NCI-H510A treated with DMSO at 0.1 percent for 48 hours (cell line): ENCODE results near the gene PRR14.
"Not testable (repeated sequence)": the region's sequence is repeated elsewhere in the genome, so short reads cannot be mapped to it uniquely, and the experiment has no call there.

Experiments used
- DNase-seq: peaks from one replicate; lab custom pipeline; 2025; lab: John Stamatoyannopoulos, UW

Gene PRR14

DNA sequence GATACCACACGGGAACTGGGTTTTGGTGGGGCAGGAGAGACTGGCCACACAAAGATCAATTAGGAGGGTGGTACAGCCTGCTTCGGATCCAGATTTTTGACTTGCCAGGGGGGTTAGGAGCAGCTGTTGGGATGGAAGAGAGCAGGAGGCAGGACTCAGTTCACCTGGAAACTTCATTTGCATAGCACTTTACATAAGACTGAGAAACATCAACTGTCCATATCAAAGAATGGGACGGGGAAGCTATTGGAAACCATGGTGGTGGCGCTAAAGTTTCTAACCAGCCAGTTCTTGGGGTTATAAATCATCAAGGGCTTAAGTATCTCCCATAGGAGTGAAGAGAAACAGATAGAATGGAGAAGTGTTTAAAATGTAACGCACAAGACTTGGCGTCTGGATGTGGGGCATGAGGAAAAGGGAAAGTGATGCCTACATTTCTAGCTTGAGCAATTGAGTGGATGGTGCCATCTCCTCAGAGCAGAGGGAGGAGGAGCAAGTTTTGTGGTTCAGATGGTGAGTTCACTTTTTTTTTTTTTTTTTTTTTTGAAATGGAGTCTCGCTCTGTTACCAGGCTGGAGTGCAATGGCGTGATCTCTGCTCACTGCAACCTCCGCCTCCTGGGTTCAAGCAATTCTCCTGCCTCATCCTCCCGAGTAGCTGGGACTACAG is 41.8 kb downstream of the PRR14 start:
- no peak for DNase-seq

- DNase-seq, result no peak
Measured at GRCh38 chr16:30694926-30695693, 44.4 kb downstream of the PRR14 start.

DNA sequence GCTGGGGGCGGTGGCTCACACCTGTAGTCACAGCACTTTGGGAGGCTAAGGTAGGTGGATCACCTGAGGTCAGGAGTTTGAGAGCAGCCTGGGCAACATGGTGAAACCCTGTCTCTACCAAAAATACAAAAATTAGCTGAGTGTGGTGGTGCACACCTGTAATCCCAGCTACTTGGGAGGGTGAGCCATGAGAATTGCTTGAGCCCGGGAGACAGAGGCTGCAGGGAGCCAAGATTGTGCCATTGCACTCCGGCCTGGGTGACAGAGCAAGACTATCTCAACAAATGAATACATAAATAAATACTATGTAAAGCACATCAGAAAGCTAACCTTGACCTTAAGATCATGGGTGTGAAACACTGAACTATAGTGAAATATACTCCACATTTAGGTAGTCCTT is 45.9 kb downstream of the PRR14 start:
- not testable (repeated sequence) for DNase-seq

DNA sequence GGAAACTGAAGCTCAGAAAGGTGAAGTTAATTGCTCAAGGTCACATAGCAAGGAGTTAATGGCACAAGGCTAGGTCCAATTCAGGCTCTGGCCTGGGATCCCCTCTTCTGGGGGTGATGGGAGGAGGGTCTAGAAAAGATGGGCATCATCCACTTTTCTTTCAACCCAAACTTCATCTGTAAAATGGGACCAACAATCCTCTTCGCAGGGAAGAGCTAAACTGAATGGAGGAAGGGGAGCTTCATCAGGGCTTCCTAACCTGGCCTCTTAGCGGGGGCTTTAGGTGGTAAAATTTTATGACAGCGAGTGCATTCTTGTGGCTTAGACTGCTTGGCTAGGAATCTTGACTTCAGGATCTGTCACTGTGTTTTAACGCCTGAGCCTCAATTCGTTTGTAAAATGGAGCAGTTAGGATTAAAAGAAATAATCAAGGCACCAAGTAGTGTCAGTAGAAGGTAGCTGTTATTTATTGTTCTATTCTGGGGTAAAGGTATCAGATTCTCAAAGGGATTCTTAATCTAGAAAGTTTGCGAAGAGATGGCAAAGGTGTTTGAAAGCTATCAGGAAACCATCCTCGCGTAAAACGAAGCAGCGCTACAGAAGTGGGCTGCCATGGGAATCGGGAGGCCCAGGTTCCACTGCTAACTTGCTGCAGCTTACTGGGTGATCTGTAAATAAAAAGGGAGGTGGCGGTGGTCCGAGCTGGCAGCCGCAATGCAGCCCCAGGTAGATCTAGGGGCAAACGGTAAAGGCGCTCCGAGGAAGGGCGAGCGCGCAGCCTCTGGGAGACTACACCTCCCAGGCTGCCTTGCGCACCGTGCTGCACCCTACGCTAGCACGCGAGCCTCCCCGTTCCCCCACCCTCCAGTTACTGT is 46.7 kb downstream of the PRR14 start:
- DNase-seq, result no peak

DNA sequence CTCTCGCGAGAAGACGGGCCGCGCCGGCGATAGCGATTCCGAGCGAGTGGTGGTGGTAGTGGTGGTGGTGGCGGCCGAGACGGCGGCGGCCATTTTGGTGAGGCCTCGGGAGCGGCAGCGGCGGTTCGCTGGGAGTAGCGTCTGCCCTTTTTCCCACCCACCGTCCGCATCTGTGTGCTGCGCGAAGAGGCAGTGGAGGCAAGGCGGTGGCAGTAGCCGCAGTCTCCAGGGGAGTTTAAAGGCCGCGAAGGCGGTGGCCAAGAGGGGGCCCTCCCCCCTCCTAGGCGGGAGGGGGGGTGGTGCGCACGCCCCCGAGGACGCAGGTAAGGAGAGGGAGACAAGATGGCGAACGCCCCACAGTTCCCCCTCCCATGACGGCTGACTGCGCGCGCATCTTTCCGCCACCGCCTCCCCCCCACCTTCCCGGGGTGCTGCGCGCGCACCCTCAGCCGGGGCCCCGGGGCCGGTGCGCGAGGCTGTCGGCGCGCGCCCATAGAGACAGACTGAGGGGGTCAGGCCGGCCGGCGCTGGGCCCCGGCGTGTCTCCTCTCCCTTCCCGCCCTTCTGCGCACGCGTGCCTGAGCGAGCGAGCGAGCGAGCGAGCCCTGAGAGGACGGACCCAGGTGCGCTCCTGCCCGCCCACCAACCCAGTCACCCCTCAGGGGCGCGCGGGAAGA is 47.5 kb downstream of the PRR14 start:
- DNase-seq, result peak; percentile 98

GRCh38 chr16:30698816-30699614 is 48.3 kb downstream of the PRR14 start, which contains the start of gene SRCAP:
Gene SRCAP (plus strand): TSS chr16:30699171. CDS start chr16:30700825, 1,654 bp downstream.
- DNase-seq, result peak; percentile 84

DNA sequence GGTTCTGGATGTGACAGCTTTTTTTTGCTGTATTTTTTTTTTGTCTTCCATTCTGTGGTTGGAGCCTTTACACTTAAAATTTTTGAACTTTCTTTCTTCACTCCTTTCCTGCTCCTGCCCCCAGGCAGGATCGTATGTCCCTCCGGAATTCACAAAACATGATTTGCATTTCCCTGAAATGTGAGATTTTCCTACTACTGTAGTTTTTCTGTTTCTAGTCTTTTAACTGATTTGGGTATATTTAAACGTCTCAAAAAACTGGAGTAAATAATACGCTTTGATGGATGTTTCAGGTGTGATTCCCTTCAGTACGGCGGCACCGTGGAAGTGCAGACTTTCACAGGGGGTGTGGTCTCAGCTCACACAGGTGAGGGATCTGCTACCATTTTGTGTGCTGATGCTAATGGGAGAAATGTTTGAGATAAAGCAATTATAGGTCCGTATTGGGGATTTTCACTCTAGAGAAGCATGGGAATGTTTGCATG is 48.9 kb downstream of the PRR14 start:
- DNase-seq, result no peak

DNA sequence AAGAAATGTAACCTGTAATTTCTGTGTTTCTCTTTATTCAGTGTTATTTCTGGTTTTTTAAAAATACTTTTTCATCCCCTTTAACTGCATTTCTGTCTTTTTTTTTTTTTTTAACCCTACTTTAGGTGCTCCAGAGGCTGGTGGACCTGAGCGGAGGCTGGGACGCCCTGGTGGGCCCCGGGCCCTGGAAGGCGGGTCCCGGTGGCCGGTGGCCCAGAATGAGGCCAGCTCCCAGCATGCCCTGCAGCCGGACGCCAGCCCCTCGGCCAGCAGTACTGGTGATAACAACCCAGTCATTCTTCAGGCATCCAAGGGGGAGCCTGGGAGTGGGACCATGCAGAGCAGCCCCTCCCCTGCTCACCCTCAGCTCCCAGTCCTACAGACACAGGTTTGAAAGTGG is 49.7 kb downstream of the PRR14 start:
- DNase-seq, result no peak

DNA sequence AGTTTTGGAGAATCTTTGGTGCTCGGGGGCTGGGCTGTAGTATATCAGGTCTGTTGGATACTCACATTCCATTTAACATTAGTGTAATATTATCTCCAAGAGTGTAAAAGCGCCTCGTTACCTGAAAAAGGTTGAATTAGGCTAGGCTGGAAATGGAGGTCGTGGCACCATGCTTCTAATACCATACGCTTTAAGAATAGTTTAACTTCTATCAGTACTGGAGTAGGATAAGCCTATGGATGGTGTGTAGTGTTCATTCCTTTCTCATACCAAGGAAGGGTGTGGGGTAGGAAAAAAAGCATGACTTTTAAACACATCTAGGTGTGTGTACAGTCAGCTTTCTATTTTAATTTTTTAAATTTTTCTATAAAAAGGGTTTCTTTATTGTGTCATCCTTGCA is 50.2 kb downstream of the PRR14 start:
- no peak for DNase-seq

GRCh38 chr16:30703071-30703470 is 52.3 kb downstream of the PRR14 start:
- not testable (repeated sequence) for DNase-seq

DNA sequence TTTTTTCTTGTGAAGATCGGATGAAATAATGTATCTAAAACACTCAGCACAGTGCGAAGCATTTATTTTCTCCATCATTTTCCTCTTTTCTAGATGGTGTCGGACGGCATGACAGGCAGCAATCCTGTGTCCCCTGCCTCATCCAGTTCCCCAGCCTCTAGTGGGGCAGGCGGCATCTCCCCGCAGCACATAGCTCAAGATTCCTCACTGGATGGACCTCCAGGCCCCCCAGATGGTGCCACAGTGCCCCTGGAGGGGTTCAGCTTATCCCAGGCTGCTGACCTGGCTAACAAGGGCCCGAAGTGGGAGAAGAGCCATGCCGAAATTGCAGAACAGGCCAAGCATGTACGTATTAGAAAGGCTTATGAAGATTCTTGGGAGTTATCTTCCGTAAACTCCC is 53.2 kb downstream of the PRR14 start:
- DNase-seq, result no peak
